Fibroblast of lung (primary cell): ENCODE data around the gene MUC3A.

ENCODE experiments used
- CTCF ChIP-seq, 2 donors: IDR thresholded peaks in 1 of 2; conservative IDR thresholded peaks in 1 of 2; 1 replicate in 1 of 2; 2 replicates in 1 of 2; pipeline ENCODE4 v1.5.1; 2011 to 2012; ENCODE audit warnings: low read length in 2 of 2, control low read depth in 1 of 2, inconsistent platforms in 1 of 2, low read depth in 1 of 2, mild to moderate bottlenecking in 1 of 2
- EZH2 ChIP-seq: IDR thresholded peaks from 2 replicates; pipeline ENCODE4 v1.5.1; 2012; ENCODE audit warnings: low read length, control low read depth, mild to moderate bottlenecking; ENCODE audit errors: missing control alignments

DNA sequence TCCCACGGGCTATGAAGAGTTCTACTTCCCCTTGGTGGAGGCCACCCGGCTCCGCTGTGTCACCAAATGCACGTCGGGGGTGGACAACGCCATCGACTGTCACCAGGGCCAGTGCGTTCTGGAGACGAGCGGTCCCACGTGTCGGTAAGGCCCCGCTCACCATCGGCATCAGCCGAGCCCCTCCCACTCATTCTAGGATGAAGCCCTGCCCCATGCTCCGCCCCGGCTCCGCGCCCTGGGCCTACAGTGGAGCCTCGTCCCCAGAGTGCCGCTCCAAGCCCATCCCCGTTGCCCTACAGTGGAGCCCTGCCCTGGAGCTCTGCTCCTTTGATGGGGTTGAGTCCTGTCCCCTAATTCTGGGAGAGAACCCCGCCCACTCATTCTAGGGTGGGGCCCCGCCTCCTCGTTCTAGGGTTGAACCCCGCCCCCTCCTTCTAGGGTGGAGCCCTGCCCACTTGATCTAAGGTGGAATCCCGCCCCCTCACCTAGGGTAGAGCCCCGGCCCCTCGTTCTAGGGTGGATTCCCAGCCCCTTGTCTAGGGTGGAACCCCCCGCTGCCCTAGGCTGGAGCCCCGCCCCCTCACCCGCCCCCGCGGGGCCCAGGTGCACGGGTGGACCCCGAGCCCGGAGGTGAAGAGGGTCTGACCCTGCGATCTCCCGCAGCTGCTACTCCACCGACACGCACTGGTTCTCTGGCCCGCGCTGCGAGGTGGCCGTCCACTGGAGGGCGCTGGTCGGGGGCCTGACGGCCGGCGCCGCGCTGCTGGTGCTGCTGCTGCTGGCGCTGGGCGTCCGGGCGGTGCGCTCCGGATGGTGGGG is 16.6 kb downstream of the MUC3A start:
- TF ChIP-seq CTCF (conservative IDR thresholded peaks at IDR 0.05 in 1 of 2, IDR thresholded peaks at IDR 0.05 in 1 of 2; ENCODE audit: low read depth in 1 of 2, low read length in 2 of 2) = peak; percentile 58 to 62
- no peak for TF ChIP-seq EZH2
